ENCODE measurements around the gene SDF2. TPM values are rescaled to one million over a fixed set of nuclear protein-coding genes. Genes with fewer than 3 reads are reported as not detected.

The SDF2 gene
- total RNA-seq, 1 donor from 2014 or later: 54.3 TPM

DNA sequence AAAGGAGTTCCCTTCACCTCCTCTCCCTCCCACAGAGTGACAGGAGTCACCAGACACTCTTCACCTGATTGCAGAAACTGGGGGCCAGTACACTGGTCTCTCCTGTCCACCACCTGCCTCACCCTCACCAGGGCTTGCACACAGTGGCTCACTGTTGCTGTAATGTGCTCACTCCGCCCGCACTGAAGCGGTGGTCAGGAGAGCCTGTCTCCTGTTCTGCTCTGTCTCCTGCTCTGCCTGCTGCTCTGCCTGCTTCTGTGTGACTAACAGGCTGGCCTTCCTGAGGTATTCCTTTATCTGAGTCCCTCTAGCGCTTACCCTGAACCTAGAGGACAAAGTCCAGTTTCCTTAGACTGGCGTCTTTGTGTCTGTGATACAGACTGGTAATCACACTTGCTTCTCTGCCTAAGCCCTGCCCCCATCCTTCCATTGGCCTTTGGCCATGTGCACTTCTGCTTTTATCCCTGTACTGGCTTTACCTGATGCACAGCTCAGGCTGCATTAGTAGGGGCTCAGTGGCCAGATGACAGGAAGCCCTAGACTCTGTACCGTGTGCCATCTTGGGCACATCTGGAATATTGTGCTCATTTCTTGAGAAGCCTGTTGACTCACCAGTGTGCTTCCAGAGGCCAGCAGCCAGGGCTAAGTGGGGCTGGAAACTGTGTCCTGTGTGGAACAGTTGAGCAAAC lies 36.7 kb upstream of the SDF2 start:
- H3K4me1 Mint-ChIP-seq (ENCODE audit: low read depth, unreplicated experiment): no peaks in the 10 kb centered on the region
- peaks cover 8% of the 10 kb centered on the region for H3K27me3 Mint-ChIP-seq (ENCODE audit: unreplicated experiment)
- no peaks in the 10 kb centered on the region for H3K36me3 Mint-ChIP-seq (ENCODE audit: unreplicated experiment)
- H3K9me3 Mint-ChIP-seq (ENCODE audit: unreplicated experiment): no peaks in the 10 kb centered on the region
- peak overlapping the region; percentile 46 for H3K27ac Mint-ChIP-seq (ENCODE audit: unreplicated experiment)
- no peak for DNase-seq
- TF ChIP-seq, protein P1, sequence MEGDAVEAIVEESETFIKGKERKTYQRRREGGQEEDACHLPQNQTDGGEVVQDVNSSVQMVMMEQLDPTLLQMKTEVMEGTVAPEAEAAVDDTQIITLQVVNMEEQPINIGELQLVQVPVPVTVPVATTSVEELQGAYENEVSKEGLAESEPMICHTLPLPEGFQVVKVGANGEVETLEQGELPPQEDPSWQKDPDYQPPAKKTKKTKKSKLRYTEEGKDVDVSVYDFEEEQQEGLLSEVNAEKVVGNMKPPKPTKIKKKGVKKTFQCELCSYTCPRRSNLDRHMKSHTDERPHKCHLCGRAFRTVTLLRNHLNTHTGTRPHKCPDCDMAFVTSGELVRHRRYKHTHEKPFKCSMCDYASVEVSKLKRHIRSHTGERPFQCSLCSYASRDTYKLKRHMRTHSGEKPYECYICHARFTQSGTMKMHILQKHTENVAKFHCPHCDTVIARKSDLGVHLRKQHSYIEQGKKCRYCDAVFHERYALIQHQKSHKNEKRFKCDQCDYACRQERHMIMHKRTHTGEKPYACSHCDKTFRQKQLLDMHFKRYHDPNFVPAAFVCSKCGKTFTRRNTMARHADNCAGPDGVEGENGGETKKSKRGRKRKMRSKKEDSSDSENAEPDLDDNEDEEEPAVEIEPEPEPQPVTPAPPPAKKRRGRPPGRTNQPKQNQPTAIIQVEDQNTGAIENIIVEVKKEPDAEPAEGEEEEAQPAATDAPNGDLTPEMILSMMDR (IDR thresholded peaks at IDR 0.05; ENCODE audit: partially characterized antibody, unreplicated experiment): no peak
- H3K4me3 Mint-ChIP-seq (ENCODE audit: unreplicated experiment): no peak overlapping the region

GRCh38 chr17:28693869-28694268 lies 32.2 kb upstream of the SDF2 start:
- H3K27me3 Mint-ChIP-seq (ENCODE audit: unreplicated experiment): peaks cover 8% of the 10 kb centered on the region
- no peaks in the 10 kb centered on the region for H3K9me3 Mint-ChIP-seq (ENCODE audit: unreplicated experiment)
- peak overlapping the region; percentile 4 for H3K27ac Mint-ChIP-seq (ENCODE audit: unreplicated experiment)
- DNase-seq: no peak
- peaks cover 9% of the 10 kb centered on the region for H3K36me3 Mint-ChIP-seq (ENCODE audit: unreplicated experiment)
- no peaks in the 10 kb centered on the region for H3K4me1 Mint-ChIP-seq (ENCODE audit: low read depth, unreplicated experiment)
- TF ChIP-seq, protein P1 (IDR thresholded peaks at IDR 0.05; ENCODE audit: partially characterized antibody, unreplicated experiment): no peak
- no peak overlapping the region for H3K4me3 Mint-ChIP-seq (ENCODE audit: unreplicated experiment)

- Mint-ChIP-seq H3K27ac (ENCODE audit: unreplicated experiment) (no peak overlapping the region), H3K9me3 (ENCODE audit: unreplicated experiment) (no peaks in the 10 kb centered on the region), H3K36me3 (ENCODE audit: unreplicated experiment) (peaks cover 17% of the 10 kb centered on the region), H3K4me1 (ENCODE audit: low read depth, unreplicated experiment) (peaks cover 13% of the 10 kb centered on the region), H3K4me3 (ENCODE audit: unreplicated experiment) (no peak overlapping the region), H3K27me3 (ENCODE audit: unreplicated experiment) (peaks cover 7% of the 10 kb centered on the region)
- TF ChIP-seq, protein P1 (IDR thresholded peaks at IDR 0.05; ENCODE audit: partially characterized antibody, unreplicated experiment): no peak
- no peak for DNase-seq
Measured at GRCh38 chr17:28689011-28689410, 27.3 kb upstream of the SDF2 start.

DNA sequence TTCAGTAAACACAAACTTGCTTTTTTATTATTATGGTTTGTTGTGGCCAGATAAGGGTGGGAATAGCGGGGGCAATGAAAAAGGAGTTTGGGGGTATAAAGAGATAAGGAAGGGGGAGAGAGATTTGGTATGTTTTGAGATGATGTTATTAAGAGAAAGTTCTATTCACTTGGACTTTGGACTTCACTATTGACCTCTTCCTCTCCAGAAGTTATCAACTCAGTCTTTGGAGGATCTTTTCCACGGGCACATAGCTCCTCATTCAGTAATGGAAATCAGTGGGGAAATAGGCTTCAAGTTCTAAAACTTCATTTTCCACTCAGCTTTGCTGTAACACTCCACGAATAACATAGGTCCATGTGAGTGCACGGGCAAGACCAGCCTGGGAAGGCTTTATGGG lies 26.8 kb upstream of the SDF2 start:
- Mint-ChIP-seq H3K4me1 (ENCODE audit: low read depth, unreplicated experiment) (peaks cover 13% of the 10 kb centered on the region), H3K27ac (ENCODE audit: unreplicated experiment) (no peak overlapping the region), H3K27me3 (ENCODE audit: unreplicated experiment) (peaks cover 7% of the 10 kb centered on the region), H3K4me3 (ENCODE audit: unreplicated experiment) (no peak overlapping the region), H3K9me3 (ENCODE audit: unreplicated experiment) (no peaks in the 10 kb centered on the region), H3K36me3 (ENCODE audit: unreplicated experiment) (peaks cover 17% of the 10 kb centered on the region)
- no peak for DNase-seq
- TF ChIP-seq, protein P1 (IDR thresholded peaks at IDR 0.05; ENCODE audit: partially characterized antibody, unreplicated experiment): no peak

DNA sequence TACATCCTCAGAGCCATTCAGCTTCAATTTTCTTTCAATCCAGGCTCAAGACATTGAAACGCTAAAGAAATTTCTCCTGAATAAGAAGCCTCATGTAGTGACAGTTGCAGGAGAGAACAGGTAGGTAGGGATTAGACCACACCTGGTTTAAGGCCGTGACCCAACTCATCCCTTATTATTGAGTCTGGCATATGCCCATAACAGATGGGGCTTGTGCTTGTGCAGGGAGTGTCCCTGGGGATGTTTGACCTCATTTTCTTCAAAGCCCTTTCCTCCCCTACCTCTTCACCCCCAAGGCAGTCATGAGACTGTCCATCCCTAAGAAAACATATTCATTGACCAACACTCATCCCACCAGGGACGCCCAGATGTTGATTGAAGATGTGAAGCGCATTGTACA lies 24.6 kb upstream of the SDF2 start:
- Mint-ChIP-seq H3K9me3 (ENCODE audit: unreplicated experiment) (no peaks in the 10 kb centered on the region), H3K27me3 (ENCODE audit: unreplicated experiment) (peaks cover 6% of the 10 kb centered on the region), H3K36me3 (ENCODE audit: unreplicated experiment) (peaks cover 17% of the 10 kb centered on the region), H3K4me3 (ENCODE audit: unreplicated experiment) (peak overlapping the region; percentile 59), H3K27ac (ENCODE audit: unreplicated experiment) (peak overlapping the region; percentile 95), H3K4me1 (ENCODE audit: low read depth, unreplicated experiment) (peaks cover 13% of the 10 kb centered on the region)
- TF ChIP-seq, protein P1 (IDR thresholded peaks at IDR 0.05; ENCODE audit: partially characterized antibody, unreplicated experiment): no peak
- no peak for DNase-seq
